CD4-positive, alpha-beta T cell treated with Interleukin-2 at 100 ng/mL for 4 hours (primary cell): ENCODE measurements around the gene ZDHHC24.

Experiments used
- DNase-seq: peaks from one replicate; pipeline ENCODE4 v3.0.0-alpha.2; 2020; ENCODE audit warnings: low spot score

Gene ZDHHC24

DNA sequence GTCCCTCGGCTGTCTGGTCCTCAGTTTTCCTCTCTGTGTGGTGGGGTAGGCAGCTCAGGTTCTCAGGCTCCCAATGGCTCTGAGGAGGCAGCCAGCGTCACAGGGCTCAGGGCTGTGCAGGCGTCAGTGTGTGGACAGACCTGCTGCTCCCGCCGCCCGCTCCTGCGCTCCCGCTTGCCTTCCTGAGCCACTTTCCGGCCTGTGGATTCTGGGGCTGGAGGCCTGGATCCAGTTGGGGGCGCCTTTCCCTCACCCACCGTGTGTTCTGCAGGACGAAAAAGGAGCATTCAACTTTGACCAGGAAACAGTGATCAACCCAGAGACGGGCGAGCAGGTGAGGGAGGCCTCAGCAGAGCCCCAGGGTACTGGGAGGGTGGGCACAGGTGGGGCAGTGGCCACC lies 50.9 kb downstream of the ZDHHC24 start:
- DNase-seq, result no peak

DNA sequence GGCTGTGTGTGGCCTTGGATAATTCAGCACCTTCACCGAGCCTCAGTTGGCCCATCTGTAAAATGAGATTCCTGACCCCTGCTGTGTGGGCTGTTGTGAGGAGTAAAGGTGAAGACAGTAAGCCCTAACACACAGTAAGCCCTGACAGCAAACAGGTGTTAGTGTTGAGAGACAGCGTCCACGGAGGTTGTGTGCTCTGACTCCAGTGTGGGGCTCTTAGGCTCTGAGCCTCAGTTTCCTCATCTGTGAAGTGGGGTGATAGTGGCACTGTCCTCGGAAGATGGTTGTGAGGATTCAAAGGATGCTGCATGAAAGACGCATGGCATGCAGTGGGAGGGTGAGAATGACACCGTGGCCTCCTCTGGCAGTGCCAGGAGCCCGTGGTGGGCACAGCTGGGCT lies 51.4 kb downstream of the ZDHHC24 start:
- no peak for DNase-seq

DNA sequence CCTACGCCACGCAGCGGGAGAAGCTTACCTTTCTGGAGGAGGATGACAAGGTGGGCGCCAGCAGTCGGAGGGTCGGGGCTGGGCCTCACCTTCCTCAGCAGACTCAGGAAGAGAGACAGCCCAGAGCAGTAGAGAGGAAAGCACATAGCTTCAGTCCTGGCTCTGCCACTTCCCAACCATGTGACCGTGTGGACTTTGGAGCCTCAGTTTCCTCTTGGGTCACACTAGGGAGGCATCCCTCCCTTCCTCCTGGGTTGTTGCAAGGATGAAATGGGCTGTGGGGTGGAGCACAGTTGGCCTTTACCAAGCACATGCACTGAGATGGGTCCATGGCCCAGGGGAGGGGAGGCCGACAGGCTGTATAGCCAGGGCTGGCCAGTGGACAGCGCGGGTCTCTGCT lies 52.7 kb downstream of the ZDHHC24 start:
- DNase-seq, result no peak

- DNase-seq, result no peak
Measured at GRCh38 chr11:66492161-66492865, 53.5 kb downstream of the ZDHHC24 start.

GRCh38 chr11:66491315-66491935 lies 54.4 kb downstream of the ZDHHC24 start:
- no peak for DNase-seq

DNA sequence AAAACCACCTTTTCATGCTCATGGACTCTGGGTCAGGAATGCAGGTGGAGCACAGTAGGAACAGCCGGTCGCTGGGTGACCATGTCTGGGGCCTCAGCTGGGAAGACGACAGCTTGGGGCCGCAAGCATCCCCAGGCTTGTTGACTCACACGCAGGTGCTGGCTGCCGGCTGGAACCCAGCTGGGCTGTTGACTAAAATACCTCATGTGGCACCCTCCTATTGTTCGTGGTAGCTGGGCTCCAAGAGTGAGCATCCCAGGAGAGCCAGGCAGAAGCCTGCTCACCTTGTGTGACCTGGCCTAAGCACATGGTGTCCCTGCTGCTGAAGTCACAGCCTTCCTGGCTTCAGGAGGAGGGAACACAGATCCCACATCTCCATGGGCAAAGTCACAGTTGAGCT lies 56.2 kb downstream of the ZDHHC24 start:
- DNase-seq, result no peak

- DNase-seq, result no peak
Measured at GRCh38 chr11:66488957-66489356, 56.9 kb downstream of the ZDHHC24 start.

DNA sequence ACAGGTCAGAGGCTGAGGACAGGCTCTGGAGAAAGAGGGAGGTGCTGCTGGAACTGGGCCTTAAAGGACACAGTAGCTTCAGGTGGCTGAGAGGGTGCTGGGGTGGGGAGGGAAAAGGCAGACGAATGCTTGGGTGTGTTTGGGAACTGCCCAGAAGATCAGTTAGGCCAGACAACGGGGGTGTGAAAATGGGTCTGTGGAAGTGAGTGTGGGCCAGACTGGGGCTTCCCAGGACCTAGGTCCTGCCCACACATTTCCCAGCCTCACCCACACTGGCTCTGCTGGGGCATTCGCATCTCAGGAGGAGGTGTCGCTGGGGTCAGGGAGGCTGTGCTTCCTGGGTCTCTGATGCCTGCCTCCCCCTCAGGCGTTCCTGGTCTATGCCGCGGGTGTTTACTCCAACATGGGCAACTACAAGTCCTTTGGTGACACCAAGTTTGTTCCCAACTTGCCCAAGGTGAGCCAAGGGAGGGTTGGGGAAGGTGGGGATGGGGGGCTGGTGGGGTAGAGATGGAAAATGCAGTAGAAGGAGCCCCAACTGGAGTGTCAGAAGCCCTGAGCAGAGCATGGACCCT lies 61.0 kb downstream of the ZDHHC24 start:
- no peak for DNase-seq

DNA sequence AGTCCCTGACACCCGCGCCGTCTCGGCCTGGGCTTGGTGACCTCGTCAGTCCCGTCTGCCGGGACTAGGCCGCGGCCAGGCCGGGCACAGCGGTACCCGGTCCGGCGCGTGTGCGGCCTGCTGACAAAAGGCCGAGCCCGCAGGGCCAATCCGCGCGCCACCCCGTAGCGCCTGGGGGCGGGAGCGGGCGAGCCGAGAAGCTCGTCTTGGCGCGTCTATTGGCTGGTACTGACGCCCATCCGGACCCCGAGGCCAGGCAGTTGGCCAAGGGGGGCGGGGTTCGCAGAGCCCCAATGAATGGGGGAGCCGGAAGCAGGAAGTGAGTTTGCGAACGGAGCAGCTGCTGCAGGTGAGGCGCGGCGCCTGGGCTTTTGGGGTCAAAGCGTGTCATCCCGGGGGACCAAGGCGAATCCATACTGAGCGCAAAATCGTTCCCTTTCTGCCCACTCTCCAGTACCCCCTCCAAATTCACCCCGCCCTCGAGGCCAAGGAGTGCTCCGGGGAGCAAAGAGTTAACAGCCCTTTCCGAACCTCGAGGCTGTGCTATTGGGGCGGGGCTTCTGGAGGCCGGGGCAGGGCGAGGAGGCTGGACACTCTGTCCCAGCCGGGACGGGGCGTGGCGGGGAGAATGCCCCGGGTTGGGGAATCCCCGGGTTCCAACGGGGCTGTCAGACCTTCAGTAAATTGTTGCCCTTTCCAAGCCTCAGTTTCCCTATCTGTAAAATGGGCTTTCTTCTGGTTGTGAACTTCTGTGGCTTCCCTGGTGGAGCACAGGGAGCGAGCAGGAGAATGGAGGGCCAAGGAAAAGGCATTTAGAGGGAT lies 65.5 kb downstream of the ZDHHC24 start, which contains the start of gene DPP3:
Gene DPP3, plus strand, starts transcription at position 318 of the 822 bp plus-strand sequence. CDS start 1,767 bp downstream, outside the sequence.
- peak; percentile 96 for DNase-seq

DNA sequence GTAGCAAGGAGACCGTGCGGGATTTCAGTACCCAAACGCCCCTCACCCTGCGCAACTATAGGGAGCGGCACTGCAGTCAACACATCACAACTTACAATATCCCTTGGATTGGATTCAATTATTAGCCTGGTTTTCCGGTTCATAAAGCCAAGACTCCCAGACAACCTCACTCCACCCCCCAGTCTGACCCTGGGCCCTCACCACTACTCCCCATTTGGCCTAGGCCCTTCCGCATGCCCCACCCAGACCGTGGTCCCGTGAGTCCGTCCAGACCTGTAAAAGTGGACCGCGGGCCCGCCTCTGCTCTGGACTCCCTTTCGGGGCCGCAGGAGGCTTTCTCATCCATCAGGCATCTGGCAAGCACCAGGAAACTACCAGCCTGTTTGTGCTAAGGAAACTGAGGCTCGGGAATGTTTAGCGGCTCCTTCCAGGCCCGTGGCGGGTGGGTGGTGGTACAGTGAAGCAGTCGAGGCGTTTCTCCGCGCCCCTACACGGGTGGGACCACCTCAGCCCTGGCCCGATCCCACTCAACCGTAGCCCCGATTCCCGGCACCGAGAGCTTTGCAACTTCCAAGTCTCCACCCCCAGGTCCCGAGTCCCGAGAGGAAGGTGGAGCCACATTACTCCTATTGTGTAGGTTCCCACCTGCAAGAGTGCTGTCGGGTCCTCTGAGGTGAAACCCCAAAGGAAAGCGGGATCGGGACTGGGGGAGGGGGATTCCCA lies 66.3 kb downstream of the ZDHHC24 start:
- DNase-seq, result no peak

DNA sequence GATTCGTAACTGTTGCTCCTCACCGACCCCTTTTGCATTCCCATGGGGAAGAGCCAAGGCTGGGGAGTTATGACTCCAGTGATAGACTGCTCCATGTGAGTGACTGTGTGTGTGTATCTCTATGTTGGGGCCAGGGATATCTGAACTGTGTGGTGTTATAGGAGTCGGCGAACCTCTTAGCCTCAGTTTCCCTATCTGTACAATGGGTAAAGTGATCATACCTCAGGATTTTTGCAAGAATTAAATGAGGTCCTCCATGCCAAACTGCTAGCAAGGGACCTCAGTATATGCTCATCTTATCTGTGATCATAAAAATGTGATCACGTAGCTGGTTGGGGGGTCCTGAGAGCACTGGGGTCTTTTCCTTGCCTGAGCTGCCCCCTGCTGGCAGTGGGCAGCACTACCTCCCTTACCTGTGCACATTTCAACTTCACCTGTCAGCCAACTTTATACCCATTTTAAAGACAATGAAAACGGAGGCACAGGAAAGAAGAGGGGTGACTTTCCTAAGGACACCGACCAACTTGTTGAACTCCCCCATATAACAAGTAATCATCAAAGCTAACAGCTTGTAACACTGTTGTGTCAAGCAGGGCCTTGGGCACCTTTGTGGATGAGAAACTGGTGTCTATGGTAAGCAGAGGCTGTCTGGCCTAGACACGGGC lies 67.0 kb downstream of the ZDHHC24 start:
- DNase-seq, result peak; percentile 32

DNA sequence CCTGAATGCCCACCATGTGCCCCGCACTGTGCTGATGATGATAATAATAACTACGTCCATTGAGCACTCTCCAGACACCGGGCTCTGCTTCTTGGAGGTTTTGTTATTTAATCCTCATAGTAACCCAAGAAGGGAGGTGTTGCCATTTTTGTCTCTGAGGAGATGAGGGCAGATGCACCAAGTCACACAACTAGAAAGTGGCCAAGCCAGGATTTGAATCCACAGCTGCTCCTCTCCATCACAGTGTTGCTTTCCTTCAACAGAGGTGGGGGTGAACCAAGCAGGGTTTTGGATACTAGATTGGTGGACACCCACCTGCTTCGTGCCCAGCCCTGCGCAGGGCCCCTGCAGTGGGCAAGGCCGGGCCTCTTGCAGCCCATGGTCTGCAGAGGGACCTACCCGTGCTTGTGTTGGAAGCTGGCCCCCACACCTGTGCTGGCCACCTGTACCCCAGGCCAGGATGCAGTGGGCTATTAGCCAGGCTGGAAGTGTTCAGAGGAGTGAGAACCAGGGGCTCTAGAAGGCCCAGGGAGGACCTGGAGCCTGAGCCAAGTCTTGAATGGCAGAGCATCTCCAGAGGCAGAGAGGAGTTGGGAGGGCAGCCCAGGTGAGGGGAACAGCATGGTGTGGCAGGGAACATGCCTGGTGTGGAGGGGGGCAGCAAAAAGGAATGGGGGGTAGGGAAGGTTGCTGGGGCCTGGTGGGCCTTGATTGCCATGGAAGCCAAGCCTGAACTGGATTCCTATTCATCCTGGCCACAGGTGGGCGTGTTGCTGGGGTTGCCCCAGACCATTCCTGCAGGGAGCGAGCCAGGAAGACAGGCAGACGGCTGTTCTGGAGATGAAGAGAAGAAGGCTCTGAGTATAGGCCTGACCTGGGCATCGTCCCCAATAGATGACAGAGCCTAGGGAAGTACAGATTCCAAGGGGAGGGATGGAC lies 68.3 kb downstream of the ZDHHC24 start:
- DNase-seq, result no peak

GRCh38 chr11:66476841-66477251 lies 69.0 kb downstream of the ZDHHC24 start:
- no peak for DNase-seq

GRCh38 chr11:66476173-66476840 lies 69.5 kb downstream of the ZDHHC24 start:
- DNase-seq, result no peak

DNA sequence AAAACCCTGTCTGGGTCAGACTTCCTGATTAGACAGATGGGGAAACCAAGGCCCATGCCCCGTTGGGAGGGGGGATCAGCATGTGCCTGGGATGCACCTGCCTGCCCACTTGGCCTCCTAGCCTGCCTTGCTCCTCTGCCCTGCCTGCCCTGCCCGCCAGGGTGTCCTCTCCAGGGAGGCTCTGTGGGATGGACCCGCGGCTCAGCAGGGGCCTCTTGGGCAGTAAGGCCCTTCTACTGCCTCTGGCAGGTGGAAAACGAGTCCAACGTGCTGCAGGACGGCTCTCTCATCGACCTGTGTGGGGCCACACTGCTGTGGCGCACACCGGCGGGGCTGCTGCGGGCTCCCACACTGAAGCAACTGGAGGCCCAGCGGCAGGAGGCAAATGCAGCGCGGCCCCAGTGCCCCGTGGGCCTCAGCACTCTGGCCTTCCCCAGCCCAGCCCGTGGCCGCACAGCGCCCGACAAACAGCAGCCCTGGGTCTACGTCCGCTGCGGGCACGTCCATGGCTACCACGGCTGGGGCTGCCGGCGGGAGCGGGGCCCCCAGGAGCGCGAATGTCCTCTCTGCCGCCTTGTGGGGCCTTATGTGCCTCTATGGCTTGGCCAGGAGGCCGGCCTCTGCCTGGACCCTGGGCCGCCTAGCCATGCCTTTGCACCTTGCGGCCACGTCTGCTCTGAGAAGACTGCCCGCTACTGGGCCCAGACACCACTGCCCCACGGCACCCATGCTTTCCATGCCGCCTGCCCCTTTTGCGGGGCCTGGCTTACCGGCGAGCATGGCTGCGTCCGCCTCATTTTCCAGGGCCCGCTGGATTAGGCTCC lies 70.3 kb downstream of the ZDHHC24 start:
- no peak for DNase-seq

- no peak for DNase-seq
Measured at GRCh38 chr11:66473608-66474515, 72.0 kb downstream of the ZDHHC24 start.

- DNase-seq, result no peak
Measured at GRCh38 chr11:66473167-66473566, 72.7 kb downstream of the ZDHHC24 start.

GRCh38 chr11:66472054-66472453 lies 73.8 kb downstream of the ZDHHC24 start:
- no peak for DNase-seq
